ENCODE results near the gene DHX29.
"Not testable (repeated sequence)": the region's sequence is repeated elsewhere in the genome, so short reads cannot be mapped to it uniquely, and the experiment has no call there.

The DHX29 gene

DNA sequence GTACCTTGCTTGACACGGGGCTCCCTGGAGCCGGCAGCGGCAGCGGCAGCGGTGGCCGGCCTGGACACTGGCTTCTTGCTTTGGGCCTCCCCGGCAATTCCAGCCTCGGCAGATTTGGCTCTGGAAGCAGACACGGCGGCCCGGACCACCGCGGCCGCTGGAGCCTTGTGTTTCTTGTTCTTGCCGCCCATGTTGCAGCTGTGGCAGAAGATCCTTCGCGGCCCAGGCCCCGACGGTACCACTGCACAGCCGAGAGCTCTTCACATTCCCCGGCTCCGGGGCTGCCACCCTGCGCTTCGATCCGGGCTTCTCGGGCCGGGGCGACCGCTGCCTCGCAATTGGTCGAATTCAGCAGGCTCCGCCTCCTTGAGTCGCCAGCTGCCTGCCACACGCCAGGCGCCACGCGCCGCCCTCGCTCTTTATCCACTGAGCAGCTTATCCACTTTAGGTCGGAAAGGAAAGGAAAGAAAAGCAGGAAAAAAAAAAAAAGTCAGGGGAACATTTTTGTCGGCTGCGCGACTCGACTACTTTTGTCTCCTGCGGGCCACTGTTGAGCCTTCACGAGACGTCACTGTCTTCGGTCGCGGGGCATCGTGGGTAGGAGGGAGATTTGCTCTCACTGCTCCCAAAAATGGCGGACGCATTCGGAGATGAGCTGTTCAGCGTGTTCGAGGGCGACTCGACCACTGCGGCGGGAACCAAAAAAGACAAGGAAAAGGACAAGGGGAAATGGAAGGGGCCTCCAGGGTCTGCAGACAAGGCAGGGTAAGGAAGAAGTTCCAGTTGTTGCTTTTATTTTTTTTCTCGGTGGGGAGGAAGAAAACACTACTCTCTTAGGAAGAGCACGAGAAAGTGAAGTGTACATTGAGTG, at the start of gene DHX29, which contains the start of gene MTREX:
Gene DHX29, minus strand, starts transcription at position 312 of the 871 bp plus-strand sequence. Its CDS starts 121 bp downstream, at position 191.
Gene MTREX, plus strand, starts transcription at position 607 of the 871 bp plus-strand sequence. Its CDS starts 25 bp downstream, at position 632.
- DNase-seq (ENCODE audit: low read depth): peak; percentile 65

DNA sequence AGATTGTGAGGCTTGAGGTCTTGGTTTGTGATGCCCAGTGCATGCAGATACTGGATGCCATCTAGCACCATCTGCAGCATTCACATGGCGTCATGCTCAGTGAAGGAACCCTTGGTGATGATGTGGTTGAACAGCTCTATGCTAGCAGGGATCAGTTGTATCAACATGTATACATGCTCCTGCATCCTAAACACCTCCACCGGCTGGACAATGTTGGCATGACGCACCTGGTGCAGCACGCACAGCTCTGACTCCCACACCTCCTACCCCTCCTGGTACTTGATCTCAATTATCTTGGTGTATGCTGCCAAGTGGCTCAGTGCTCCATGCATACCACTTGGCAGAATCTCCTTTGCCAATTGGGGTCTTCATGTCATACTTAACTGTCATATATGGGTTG, 49.4 kb upstream of the DHX29 start:
- DNase-seq (ENCODE audit: low read depth): no peak

DNA sequence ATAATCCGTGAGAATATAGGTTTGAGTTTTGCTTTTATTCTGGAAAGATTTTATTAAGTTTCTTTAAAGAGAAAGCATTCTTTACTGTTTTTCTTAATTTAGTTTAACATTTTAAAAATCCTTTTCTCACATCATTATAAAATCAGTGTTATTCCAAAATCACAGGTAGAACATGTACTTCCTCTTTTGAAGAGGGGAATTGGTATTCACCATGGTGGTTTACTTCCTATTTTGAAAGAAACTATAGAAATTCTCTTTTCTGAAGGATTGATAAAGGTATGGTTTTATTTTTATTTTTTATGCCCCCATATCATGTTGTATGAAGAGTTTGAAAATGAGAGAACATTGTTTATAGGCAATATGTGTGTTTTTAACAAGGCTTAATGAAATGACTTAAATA, 43.3 kb upstream of the DHX29 start:
- DNase-seq (ENCODE audit: low read depth): no peak

- no peak for DNase-seq (ENCODE audit: low read depth)
Measured at GRCh38 chr5:55347786-55348185, 40.3 kb upstream of the DHX29 start.

GRCh38 chr5:55345327-55345726, 37.8 kb upstream of the DHX29 start:
- no peak for DNase-seq (ENCODE audit: low read depth)

DNA sequence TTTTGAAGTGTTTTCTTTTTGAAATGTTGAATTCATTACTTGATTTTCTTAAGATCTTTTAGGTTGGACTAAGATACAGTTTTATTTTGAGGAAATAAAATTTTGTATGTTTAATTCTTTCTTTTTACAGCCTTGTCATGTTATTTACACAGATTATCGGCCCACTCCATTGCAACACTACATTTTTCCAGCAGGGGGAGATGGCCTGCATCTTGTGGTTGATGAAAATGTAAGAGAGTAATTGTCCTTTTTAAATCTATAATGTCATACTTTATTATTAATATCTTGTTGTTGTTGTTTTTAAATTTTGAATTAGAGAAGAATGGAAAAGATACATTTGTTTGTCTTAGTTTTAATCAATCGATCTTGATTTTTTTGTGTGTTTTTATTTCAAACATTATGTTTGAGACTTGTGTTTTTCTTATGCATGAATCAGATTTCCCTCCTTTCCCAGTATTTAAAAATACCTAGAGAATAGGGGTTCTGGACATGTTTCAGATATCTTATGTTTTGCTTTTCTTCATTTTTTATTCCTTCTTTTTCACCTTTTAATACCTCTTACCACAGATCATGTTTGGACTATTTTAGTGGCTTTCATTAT, 37.0 kb upstream of the DHX29 start:
- DNase-seq (ENCODE audit: low read depth): peak; percentile 22

- DNase-seq (ENCODE audit: low read depth): no peak
Measured at GRCh38 chr5:55343609-55344008, 36.1 kb upstream of the DHX29 start.

DNA sequence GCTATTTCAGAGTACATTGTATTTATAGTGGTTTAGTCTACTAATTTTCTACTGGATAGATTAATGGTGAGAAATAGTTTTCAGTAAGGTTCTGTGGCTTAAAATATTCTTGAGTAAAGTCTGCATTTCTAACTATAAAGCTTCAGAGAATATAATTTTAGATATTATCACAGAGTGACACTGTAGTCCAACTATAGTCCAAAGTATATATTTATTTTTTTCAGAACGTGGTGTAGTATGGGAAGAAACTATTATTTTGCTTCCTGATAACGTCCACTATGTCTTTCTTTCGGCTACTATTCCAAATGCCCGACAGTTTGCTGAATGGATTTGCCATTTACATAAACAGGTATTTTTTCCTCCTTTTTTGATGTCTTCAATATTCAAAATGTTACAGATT, 35.6 kb upstream of the DHX29 start:
- DNase-seq (ENCODE audit: low read depth): no peak

- no peak for DNase-seq (ENCODE audit: low read depth)
Measured at GRCh38 chr5:55338810-55339243, 31.3 kb upstream of the DHX29 start.

DNA sequence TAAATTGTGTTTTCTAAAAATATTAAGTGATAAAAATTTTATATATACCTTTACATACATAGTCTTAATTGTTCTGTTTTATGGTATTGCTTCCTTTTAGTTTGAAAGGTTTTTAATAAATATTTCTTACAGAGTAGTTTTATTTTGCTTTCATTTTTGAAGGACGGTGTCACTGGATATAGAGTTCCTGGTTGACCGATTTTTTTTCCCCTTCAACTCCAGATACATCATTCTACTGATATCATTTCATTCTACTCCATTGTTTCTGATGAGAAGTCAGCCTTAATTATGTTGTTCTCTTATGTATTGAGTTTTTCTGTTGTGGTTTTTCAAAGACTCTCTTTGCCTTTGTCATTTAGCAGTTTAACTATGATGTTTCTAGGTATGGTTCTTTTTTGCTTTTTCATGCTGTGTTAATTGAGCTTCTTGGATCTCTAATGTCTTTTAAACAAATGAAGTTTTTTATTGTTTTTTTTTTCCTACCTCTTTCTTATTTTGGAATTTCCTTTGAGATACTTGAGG, 30.7 kb upstream of the DHX29 start:
- DNase-seq (ENCODE audit: low read depth): no peak

- no peak for DNase-seq (ENCODE audit: low read depth)
Measured at GRCh38 chr5:55333811-55334210, 26.3 kb upstream of the DHX29 start.

DNA sequence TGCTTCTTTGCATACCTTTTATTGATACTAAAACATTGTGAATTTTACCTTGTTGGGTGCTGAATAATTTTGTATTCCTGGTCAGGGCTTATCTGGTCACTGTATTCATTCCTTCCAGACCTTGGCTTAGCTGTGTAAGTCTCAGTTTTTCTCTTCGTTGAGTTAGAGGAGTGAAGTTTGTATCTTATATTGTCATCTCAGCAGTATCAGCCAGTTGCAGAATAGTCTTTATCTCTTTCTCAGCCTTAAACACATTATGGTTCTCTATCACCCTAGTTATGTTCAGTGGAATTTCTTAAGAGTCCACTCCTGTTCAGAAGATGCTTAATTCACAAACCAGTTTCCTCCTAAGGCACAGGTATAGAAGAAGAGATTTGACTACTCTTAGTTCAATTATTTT, 25.5 kb upstream of the DHX29 start:
- no peak for DNase-seq (ENCODE audit: low read depth)

GRCh38 chr5:55331321-55331720, 23.8 kb upstream of the DHX29 start:
- no peak for DNase-seq (ENCODE audit: low read depth)

- DNase-seq (ENCODE audit: low read depth): no peak
Measured at GRCh38 chr5:55327281-55327680, 19.8 kb upstream of the DHX29 start.

DNA sequence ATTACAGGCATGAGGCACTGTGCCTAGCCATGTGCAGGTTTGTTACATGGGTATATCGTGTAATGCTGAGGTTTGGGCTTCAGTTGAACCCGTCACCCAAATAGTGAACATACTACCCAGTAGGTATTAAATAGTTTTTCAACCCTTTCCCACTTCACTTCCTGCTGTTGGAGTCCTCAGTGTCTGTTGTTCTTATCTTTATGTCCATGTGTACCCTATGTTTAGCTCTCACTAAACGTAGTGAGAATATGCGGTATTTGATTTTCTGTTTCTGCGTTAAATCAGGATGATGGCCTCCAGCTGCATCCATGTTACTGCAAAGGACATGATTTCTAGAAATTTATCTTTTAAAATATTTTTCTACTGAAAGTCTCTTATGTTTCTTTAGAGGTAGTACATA, 18.1 kb upstream of the DHX29 start:
- no peak for DNase-seq (ENCODE audit: low read depth)

DNA sequence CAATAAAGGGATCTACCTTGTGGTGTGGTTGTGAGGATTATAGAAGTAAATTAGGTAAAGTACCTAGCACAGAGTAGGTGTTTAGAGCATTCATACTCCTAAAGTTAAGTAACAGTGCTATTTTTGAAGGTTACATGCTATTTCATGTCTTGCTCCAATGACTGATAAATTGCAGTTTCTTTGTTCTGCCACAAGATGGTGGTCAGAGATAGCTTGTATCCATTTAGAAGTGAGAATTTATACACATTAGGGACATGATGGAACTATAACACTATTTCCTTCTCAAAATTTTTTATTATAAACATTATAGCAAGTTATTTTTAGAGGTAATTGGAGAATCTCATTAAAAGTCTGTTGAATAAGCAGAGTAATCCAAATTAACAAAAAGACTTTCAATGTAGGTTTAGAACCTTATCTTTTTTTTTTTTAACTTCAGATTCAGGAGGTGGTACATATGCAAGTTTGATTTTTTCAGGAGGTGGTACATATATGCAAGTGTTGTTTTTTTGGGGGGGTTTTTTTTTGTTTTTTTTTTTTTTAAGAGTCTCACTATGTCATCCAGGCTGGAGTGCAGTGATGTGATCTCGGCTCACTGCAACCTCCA, 17.4 kb upstream of the DHX29 start:
- no peak for DNase-seq (ENCODE audit: low read depth)

- DNase-seq (ENCODE audit: low read depth): no peak
Measured at GRCh38 chr5:55324006-55324405, 16.5 kb upstream of the DHX29 start.

GRCh38 chr5:55320571-55320970, 13.1 kb upstream of the DHX29 start:
- no peak for DNase-seq (ENCODE audit: low read depth)

GRCh38 chr5:55319491-55319890, 12.0 kb upstream of the DHX29 start:
- DNase-seq (ENCODE audit: low read depth): no peak

GRCh38 chr5:55318237-55318636, 10.7 kb upstream of the DHX29 start:
- not testable (repeated sequence) for DNase-seq (ENCODE audit: low read depth)

DNA sequence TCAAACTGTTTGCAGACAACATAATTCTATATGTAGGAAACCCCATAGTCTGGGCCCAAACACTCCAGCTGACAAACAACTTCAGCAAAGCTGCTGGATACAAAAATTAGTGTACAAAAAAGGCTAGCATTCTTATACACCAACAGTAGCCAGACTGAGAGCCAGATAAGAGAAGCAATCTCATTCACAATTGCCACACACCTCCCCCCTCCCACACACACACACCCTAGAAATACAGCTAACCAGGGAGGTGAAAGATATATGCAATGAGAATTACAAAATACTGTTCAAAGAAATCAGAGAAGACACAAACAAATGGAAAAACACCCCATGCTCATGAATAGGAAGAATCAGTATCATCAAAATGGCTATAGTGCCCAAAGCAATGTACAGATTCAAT, 9.3 kb upstream of the DHX29 start:
- no peak for DNase-seq (ENCODE audit: low read depth)

- no peak for DNase-seq (ENCODE audit: low read depth)
Measured at GRCh38 chr5:55316289-55316688, 8.8 kb upstream of the DHX29 start.

Data from stimulated activated CD8-positive, alpha-beta memory T cell treated with anti-CD3 and anti-CD28 coated beads, Interleukin-15, amount 100 ng/mL, for 24 hours (primary cell).